VCaP (cell line): ENCODE results near the gene GNAQ.
"Not testable (repeated sequence)": the region's sequence is repeated elsewhere in the genome, so short reads cannot be mapped to it uniquely, and the experiment has no call there.

Experiments
- H3K27ac ChIP-seq: fragments of 450-650 bp; 2 replicates; pipeline ENCODE4 v1.5.1; 2017
- TF ChIP-seq, protein P1 (sequence below): fragments of 450-650 bp; conservative IDR thresholded peaks from 2 replicates; pipeline ENCODE4 v1.5.1; 2017; ENCODE audit warnings: mild to moderate bottlenecking, moderate library complexity

GNAQ gene

DNA sequence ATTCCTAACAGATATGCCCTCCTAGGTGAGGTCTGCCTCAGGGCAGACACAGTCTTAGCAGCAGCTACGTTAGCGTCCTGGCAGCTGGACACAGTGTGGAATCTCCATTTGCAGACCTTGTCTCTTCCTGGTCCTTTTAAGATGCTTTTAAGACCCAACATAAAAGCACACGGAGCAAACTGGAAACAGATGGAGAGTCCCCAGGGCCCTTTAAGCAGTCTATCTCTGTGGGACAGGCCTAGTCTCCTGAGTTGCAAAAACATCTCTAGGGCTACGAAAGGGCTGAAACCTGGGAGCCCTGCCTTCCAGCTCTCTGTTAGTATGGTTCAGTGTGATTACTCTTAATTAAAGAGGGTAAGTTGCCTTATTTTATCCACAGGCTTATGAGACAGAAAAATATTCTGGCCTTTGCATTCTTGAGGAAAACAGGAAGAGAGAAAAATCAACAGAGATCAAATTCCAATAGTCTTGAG, 317.5 kb downstream of the GNAQ start:
- TF ChIP-seq, protein P1, sequence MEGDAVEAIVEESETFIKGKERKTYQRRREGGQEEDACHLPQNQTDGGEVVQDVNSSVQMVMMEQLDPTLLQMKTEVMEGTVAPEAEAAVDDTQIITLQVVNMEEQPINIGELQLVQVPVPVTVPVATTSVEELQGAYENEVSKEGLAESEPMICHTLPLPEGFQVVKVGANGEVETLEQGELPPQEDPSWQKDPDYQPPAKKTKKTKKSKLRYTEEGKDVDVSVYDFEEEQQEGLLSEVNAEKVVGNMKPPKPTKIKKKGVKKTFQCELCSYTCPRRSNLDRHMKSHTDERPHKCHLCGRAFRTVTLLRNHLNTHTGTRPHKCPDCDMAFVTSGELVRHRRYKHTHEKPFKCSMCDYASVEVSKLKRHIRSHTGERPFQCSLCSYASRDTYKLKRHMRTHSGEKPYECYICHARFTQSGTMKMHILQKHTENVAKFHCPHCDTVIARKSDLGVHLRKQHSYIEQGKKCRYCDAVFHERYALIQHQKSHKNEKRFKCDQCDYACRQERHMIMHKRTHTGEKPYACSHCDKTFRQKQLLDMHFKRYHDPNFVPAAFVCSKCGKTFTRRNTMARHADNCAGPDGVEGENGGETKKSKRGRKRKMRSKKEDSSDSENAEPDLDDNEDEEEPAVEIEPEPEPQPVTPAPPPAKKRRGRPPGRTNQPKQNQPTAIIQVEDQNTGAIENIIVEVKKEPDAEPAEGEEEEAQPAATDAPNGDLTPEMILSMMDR = no peak
- H3K27ac ChIP-seq = no peak overlapping the region

DNA sequence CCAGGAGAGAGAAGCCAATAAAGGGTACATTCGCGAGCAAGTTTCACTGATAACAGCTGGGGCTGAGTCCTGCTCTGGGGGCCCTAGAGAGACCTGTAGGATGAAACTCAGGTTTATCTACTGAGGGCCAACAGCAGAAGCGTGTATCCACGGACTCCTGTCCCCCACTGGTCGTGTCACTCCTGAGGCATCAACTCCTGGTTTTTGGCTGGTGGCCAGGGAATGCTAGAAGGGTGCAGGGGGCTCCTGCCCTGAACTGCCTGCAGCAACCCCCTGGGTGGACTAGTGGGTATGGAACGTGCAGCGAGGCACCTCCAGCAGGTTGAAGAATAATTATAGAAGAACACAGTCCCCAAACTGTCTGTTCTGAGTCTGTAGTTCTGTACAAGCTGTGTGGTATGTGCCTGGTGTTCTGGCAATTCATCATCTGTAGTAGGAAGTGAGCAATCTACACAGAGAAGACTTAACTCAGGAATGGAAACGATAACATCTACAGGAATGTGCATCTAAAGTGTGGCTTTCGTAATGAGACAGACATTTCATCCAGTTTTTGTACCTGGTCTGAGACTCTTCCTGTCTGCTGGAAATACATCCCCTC, 319.0 kb downstream of the GNAQ start:
- TF ChIP-seq, protein P1 = no peak
- H3K27ac ChIP-seq = no peak overlapping the region

DNA sequence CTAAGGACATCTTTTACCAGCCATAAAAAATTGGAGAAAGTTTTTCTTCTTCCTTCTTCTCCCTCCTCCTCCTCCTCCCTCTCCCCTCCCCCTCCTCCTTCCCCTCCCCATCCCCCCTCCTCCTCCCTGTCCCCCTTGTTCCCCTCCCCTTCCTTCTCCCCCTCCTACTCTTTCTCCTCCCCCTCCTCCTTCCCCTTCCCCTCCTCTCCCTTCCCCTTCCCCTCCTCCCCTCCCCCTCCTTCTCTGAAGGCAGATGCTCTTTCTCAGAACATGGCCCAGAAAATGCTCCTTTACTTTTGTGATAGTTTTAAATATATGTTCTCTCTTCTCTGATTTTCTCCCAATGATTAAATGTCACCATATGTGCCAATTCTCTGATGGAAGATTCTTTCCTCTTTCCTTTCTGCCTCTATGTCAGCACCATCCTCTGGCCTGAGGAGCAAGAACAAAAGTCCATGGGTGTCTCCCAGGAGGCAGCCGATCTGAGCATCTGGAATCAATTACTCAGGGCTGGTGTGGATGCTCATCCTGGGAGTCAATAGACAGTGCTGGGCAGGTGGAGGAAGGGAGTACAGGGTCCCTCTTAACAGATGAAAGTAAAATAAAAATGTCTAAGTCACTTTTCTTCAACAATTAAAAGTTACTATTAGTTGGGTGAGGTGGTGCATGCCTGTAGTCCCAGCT, 320.5 kb downstream of the GNAQ start:
- TF ChIP-seq, protein P1 = no peak

DNA sequence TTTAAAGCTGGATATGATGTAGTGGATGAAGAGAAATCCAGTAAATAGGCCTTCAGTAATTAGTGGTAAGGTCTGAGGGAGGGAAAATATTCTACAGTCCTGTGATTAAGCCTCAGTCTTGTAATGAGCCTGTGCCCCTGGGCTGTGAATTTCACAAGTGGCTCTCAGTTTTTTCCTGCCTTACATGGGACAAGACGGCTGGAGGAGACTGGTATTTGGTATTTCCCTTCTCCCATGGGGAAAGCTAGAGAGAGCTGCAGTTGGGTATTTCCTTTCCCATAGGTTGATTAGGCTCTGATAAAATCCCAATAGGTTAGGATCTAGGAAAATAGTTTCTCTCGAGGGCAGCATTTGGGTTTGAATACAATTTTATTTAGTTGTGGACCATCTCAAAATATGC, 321.3 kb downstream of the GNAQ start:
- no peak overlapping the region for H3K27ac ChIP-seq
- TF ChIP-seq, protein P1 = no peak

More for the DNA sequence above, 320.5 kb downstream of the GNAQ start:
- no peak overlapping the region for H3K27ac ChIP-seq

DNA sequence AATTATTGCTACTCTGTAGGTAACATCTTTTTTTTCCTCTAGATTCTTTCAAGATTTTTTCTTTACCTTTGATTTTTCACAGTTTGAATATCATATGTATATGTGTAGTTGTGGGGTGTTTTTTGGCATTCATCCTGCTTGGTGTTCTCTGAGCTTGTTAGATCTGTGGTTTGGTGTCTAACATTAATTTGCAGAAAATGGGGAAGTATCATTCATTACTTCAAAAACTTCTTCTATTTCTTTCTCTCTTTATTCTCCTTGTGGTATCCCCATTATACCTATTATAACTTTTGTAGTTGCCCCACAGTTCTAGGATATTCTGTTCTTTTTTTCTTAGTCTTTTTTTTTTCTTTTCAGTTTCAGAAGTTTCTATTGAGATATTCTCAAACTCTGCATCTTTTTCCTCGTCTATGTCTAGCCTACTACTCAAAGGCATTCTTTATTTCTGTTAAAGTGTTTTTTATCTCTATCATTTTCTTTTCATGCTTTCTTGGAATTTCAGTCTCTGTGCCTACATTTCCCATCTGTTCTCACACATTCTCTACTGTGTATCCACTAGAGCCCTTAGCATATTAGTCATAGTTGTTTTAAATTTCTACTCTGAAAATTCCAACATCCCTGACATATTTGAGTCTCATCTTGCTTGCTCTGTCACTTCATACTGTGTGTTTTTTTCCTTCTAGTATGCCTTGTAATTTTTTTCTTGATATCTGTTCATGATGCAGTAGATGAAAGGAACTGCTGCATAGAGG, 323.4 kb downstream of the GNAQ start:
- H3K27ac ChIP-seq = no peak overlapping the region
- TF ChIP-seq, protein P1 = no peak

DNA sequence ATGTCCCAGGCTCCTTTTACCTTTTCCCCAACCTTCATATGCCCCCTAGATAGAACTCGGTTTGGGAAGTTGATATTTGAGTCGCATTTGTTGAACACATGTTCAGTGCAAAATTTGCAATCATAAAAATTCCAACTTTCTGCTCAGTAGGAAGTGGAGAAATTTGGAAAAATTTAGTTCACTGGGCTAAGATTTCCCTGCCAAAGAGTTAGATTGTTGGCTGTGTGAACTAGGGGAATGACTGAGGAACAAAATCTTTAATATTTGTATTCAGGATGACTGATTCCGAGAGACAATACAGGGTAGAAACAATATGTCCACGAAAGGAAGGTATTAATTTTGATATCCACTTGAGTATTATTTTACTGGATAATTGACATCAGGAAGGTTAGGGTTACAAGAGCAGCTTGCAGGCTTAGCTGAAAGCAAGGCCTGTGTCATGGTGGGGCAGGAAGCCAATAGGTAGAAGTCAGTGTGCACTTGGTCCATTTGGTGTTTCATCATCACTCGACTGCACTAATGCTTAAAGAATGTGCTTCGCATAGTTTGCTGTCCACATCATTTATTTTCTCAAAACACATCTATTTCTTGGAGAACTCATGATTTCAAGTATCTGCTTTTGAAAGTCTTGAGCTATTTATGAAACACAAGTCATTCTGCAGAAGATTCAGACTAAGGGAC, 324.1 kb downstream of the GNAQ start:
- TF ChIP-seq, protein P1 = no peak
- H3K27ac ChIP-seq = no peak overlapping the region

DNA sequence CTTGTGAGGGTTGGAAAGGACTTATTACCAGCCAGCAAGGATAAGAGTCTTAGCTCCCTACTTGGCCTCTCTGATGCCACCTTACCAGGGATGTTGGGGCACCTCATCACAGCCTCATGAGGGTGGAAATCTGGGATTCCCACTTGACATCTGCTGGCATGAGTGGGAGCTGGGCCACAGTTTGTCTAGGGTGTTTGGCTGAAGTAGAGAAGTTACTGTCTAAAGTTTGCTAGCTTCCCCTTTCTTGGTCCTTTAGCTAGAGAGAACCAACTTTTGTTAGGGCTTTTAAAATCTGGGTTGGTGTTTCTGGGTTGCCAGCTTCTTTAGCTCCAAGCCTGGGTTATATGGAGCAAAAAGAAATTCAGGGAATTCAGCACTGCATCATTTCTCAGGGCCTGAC, 326.0 kb downstream of the GNAQ start:
- H3K27ac ChIP-seq = no peak overlapping the region
- TF ChIP-seq, protein P1 = no peak

DNA sequence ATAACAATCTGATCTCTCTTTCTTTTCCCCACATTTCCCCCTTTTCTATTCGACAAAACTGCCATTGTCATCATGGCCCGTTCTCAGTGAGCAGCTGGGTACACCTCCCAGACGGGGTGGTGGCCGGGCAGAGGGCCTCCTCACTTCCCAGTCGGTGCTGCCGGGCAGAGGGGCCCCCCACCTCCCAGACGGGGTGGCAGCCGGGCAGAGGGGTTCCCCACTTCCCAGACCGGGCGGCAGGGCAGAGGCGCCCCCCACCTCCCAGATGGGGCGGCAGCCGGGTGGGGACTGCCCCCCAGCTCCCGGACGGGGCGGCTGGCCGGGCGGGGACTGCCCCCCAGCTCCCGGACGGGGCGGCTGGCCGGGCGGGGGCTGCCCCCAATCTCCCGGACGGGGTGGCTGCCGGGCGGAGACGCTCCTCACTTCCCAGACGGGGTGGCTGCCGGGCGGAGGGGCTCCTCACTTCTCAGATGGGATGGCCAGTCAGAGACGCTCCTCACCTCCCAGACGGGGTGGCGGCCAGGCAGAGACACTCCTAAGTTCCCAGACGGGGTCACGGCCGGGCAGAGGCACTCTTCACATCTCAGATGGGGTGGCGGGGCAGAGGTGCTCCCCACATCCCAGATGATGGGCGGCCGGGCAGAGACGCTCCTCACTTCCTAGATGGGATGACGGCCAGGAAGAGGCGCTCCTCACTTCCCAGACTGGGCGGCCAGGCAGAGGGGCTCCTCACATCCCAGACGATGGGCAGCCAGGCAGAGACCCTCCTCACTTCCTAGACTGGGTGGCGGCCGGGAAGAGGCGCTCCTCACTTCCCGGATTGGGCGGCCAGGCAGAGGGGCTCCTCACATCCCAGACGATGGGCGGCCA, 328.9 kb downstream of the GNAQ start:
- H3K27ac ChIP-seq = not testable (repeated sequence)
